Sigmoid colon (tissue), 7 donors: ENCODE results near the gene RP2. TPM values are rescaled to one million over a fixed set of nuclear protein-coding genes. Genes with fewer than 3 reads are reported as not detected.

Source experiments
- DNase-seq: peaks from one replicate; pipeline ENCODE4 v3.0.0-alpha.2; 2019
- H3K27ac ChIP-seq, 4 donors: fragments of 200-600 bp; sonication (generic); one replicate each; pipeline ENCODE4 v1.5.1; 2016 to 2019; ENCODE audit warnings: mild to moderate bottlenecking in 1 of 4
- H3K27me3 ChIP-seq, 3 donors: fragments of 200-600 bp; sonication (generic); one replicate each; pipeline ENCODE4 v1.5.1; 2019; ENCODE audit warnings: mild to moderate bottlenecking in 1 of 3
- H3K36me3 ChIP-seq, 4 donors: fragments of 200-600 bp; sonication (generic); one replicate each; pipeline ENCODE4 v1.5.1; 2016 to 2019
- H3K4me1 ChIP-seq, 4 donors: fragments of 200-600 bp; sonication (generic); one replicate each; pipeline ENCODE4 v1.5.1; 2017 to 2019
- H3K4me3 ChIP-seq, 4 donors: fragments of 200-600 bp; sonication (generic); one replicate each; pipeline ENCODE4 v1.5.1; 2017 to 2019; ENCODE audit warnings: mild to moderate bottlenecking in 2 of 4, moderate library complexity in 1 of 4
- H3K9me3 ChIP-seq, 4 donors: fragments of 200-600 bp in 3 of 4; sonication (generic) in 3 of 4; one replicate each; pipeline versions ENCODE4 v1.5.1 to v1.6.1; 2013 to 2019
- CTCF ChIP-seq, 4 experiments: fragments of 450-650 bp in 3 of 4; fragments of 200-600 bp in 1 of 4; IDR thresholded peaks; one replicate each; pipeline ENCODE4 v1.5.1; 2016 to 2019; ENCODE audit warnings: antibody characterized with exemption in 4 of 4, mild to moderate bottlenecking in 3 of 4, moderate library complexity in 2 of 4
- EP300 ChIP-seq, 4 donors: sonication (generic); formaldehyde crosslinking; IDR thresholded peaks; one replicate each; pipeline ENCODE4 v1.6.1; 2017; ENCODE audit warnings: antibody characterized with exemption in 4 of 4
- POLR2A ChIP-seq, 2 donors: fragments of 450-650 bp; IDR thresholded peaks; one replicate each; pipeline ENCODE4 v1.6.1; 2016; ENCODE audit warnings: antibody characterized with exemption in 2 of 2, mild to moderate bottlenecking in 2 of 2, moderate library complexity in 2 of 2
- POLR2AphosphoS5 ChIP-seq, 4 donors: sonication (generic); formaldehyde crosslinking; IDR thresholded peaks; one replicate each; pipeline ENCODE4 v1.6.1; 2017; ENCODE audit warnings: antibody characterized with exemption in 4 of 4
- WGBS, 2 donors: extraction: QIAGEN DNeasy Blood & Tissue Kit; methylation state at CpG; one replicate each; pipeline ENCODE4 v1.1.7; 2013; 5-methylcytosine and 5-hydroxymethylcytosine counted together
- intact Hi-C: fragments of 100-400 bp; cut with DNase I; formaldehyde crosslinking; loops from one replicate; pipeline ENCODE4 v1.15.1; 2023
- polyA plus RNA-seq, 3 donors: library from polyadenylated mRNA; stranded (reverse); fragments of 200-250 nt; gene quantifications; one replicate each; pipeline ENCODE4 v1.2.3, GENCODE V29; 2013
- total RNA-seq, 4 donors: library from RNA; depleted of rRNA; stranded (reverse); fragments of >200 nt; gene quantifications; one replicate each; pipeline ENCODE4 v1.1.0, GENCODE V29; 2016
- donor health status: healthy with polysubstance abuse.
- donor health status: Bipolar disorder and iron deficiency.
- donor health status: healthy.

RP2 gene
- total and polyA plus RNA-seq, 7 donors: 8.0 to 20.1 (median 10.2) TPM

- H3K27me3 ChIP-seq: no peaks in the 10 kb centered on the region
- TF ChIP-seq CTCF (IDR thresholded peaks at IDR 0.05) (no peak), POLR2A (IDR thresholded peaks at IDR 0.05) (no peak), EP300 (IDR thresholded peaks at IDR 0.05) (no peak), POLR2AphosphoS5 (IDR thresholded peaks at IDR 0.05) (no peak)
- DNase-seq: no peak
These were observed 73.6 kb downstream of the RP2 start for GRCh38 chrX:46910415-46910814.

DNA sequence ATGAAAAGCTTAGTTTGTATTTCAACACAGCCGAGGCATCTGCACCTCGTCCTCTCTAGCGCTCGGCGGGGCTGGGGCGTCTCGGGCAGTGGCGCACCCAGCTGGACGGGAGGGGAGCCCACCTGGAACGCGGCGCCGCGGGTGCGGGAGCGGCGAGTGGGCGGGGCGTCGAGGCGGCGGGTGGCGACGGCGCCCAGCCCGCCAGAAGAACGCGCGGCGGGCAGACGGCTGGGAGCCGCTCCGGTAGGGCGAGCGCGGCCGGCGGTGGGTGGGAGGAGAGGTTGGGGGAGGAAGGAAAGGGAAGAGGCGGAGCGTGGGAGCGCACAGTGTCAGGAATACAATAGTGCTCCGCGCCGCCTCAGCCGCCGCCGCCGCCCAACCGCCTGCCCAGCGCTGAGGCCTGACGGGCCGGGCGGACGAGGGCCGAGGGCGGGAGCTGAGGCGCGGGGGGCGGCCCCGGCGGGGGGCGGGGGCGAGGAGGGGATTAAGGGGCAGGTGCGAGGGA lies 75.3 kb downstream of the RP2 start, which contains the start of gene JADE3:
TSS of gene JADE3 (plus strand) at position 324 of the 505 bp plus-strand sequence. CDS start 72,474 bp downstream, outside the sequence.
- H3K36me3 ChIP-seq: no peaks in the 10 kb centered on the region
- H3K4me1 ChIP-seq: peaks cover 0 to 4% (median 0%) of the 10 kb centered on the region in 4 donors
- no peaks in the 10 kb centered on the region for H3K27me3 ChIP-seq
- intact Hi-C loops: loop anchor here (2.0 to 5.0 kb wide), 2 partner anchors 67 to 155 kb away; partner anchors contain the start of gene SLC9A7
- TF ChIP-seq POLR2AphosphoS5 (IDR thresholded peaks at IDR 0.05): peak in 3 of 4 donors; percentile 15 to 45 (median 37)
- TF ChIP-seq EP300 (IDR thresholded peaks at IDR 0.05): no peak
- peak; percentile 85 for DNase-seq
- peak within 1 kb of the TSS; percentile 72 to 82 (median 78) for H3K27ac ChIP-seq
- H3K9me3 ChIP-seq: no peaks in the 10 kb centered on the region
- WGBS, 2 donors: 0 to 1% methylated on average over 58 to 64 of the region's 64 CpGs
- H3K4me3 ChIP-seq: peak within 1 kb of the TSS; percentile 55 to 76 (median 64)

More at GRCh38 chrX:46910415-46910814, 73.6 kb downstream of the RP2 start:
- WGBS, 2 donors: 91 to 92% methylated on average over 3 of the region's 3 CpGs
- no peaks in the 10 kb centered on the region for H3K36me3 ChIP-seq
- no peaks in the 10 kb centered on the region for H3K9me3 ChIP-seq
- H3K4me3 ChIP-seq: no peak overlapping the region
- no peak overlapping the region for H3K27ac ChIP-seq
- intact Hi-C loops: loop anchor here (5.0 kb wide), 1 partner anchor 153 kb away; the partner anchor contains the start of gene SLC9A7
- H3K4me1 ChIP-seq: peaks cover 0 to 4% (median 0%) of the 10 kb centered on the region in 4 donors

- intact Hi-C loops: loop anchor here (2.0 to 5.0 kb wide), 2 partner anchors 66 to 156 kb away; partner anchors contain the start of gene SLC9A7
- peak; percentile 67 for DNase-seq
- TF ChIP-seq EP300 (IDR thresholded peaks at IDR 0.05) (no peak), POLR2A (IDR thresholded peaks at IDR 0.05) (no peak), CTCF (IDR thresholded peaks at IDR 0.05) (peak; percentile 36 to 54 (median 44)), POLR2AphosphoS5 (IDR thresholded peaks at IDR 0.05) (no peak)
These were observed 76.0 kb downstream of the RP2 start for GRCh38 chrX:46912603-46913491.

GRCh38 chrX:46913667-46914066 lies 76.8 kb downstream of the RP2 start:
- TF ChIP-seq POLR2A (IDR thresholded peaks at IDR 0.05): no peak
- TF ChIP-seq CTCF (IDR thresholded peaks at IDR 0.05): no peak
- TF ChIP-seq POLR2AphosphoS5 (IDR thresholded peaks at IDR 0.05): no peak
- TF ChIP-seq EP300 (IDR thresholded peaks at IDR 0.05): no peak
- peaks cover 0 to 4% (median 0%) of the 10 kb centered on the region in 4 donors for H3K4me1 ChIP-seq
- H3K27me3 ChIP-seq: no peaks in the 10 kb centered on the region
- no peak for DNase-seq
- intact Hi-C loops: loop anchor here (2.0 to 5.0 kb wide), 2 partner anchors 65 to 156 kb away; partner anchors contain the start of gene SLC9A7
- peak overlapping the region; percentile 55 to 76 (median 64) for H3K4me3 ChIP-seq
- peak overlapping the region in 2 of 4 donors; percentile 74 to 82 for H3K27ac ChIP-seq
- H3K36me3 ChIP-seq: no peaks in the 10 kb centered on the region
- no peaks in the 10 kb centered on the region for H3K9me3 ChIP-seq
- WGBS, 2 donors: 2 to 4% methylated on average over 14 of the region's 14 CpGs

More at GRCh38 chrX:46912603-46913491, 76.0 kb downstream of the RP2 start:
- Histone ChIP-seq H3K36me3 (no peaks in the 10 kb centered on the region), H3K27me3 (no peaks in the 10 kb centered on the region), H3K4me3 (peak overlapping the region; percentile 55 to 76 (median 64)), H3K4me1 (peaks cover 0 to 4% (median 0%) of the 10 kb centered on the region in 4 donors), H3K27ac (peak overlapping the region; percentile 72 to 82 (median 78)), H3K9me3 (no peaks in the 10 kb centered on the region)
- WGBS, 2 donors: 0% methylated on average over 108 to 109 of the region's 109 CpGs
